GM23248 (cell line): ENCODE measurements around the gene TUNAR.

Experiments
- EZH2 ChIP-seq: fragments of 200-600 bp; sonication (generic); IDR thresholded peaks from 2 replicates; pipeline ENCODE4 v1.6.1; 2018; ENCODE audit warnings: antibody characterized with exemption, mild to moderate bottlenecking; ENCODE audit not compliant: insufficient read depth, poor library complexity, severe bottlenecking
- EZH2phosphoT487 ChIP-seq: fragments of 200-600 bp; sonication (generic); IDR thresholded peaks from 2 replicates; pipeline ENCODE4 v1.6.1; 2018; ENCODE audit warnings: antibody characterized with exemption, moderate library complexity, mild to moderate bottlenecking, low read depth; ENCODE audit not compliant: insufficient read depth

GRCh38 chr14:95948558-95948981, 71.9 kb downstream of the TUNAR start:
- no peak for TF ChIP-seq EZH2
- no peak for TF ChIP-seq EZH2phosphoT487
